Prostate gland (tissue), 2 donors: Measurements from ENCODE around the gene AFF3. TPM values are rescaled to one million over a fixed set of nuclear protein-coding genes. Genes with fewer than 3 reads are reported as not detected.

Source experiments
- DNase-seq: peaks from one replicate; pipeline ENCODE4 v3.0.0-alpha.2; 2019; ENCODE audit warnings: low spot score
- H3K27ac ChIP-seq, 2 donors: fragments of 200-600 bp; sonication (generic); 2 replicates each; pipeline ENCODE4 v1.5.1; 2017 to 2019
- H3K27me3 ChIP-seq: fragments of 200-600 bp; sonication (generic); replicated peaks from 2 replicates; pipeline ENCODE4 v1.5.1; 2019; ENCODE audit not compliant: insufficient read depth
- H3K36me3 ChIP-seq, 2 donors: fragments of 200-600 bp; sonication (generic); 1 replicate in 1 of 2; 2 replicates in 1 of 2; pipeline versions ENCODE4 v1.5.1 to v1.8.1; 2017 to 2019
- H3K4me1 ChIP-seq: fragments of 200-600 bp; sonication (generic); replicated peaks from 2 replicates; pipeline ENCODE4 v1.5.1; 2019
- H3K4me3 ChIP-seq, 2 donors: fragments of 200-600 bp; sonication (generic); 2 replicates each; pipeline ENCODE4 v1.5.1; 2017 to 2019
- H3K9me3 ChIP-seq: fragments of 200-600 bp; sonication (generic); 2 replicates; pipeline ENCODE4 v1.5.1; 2017
- CTCF ChIP-seq, 4 experiments: fragments of 200-600 bp in 2 of 4; fragments of 450-650 bp in 2 of 4; sonication (generic) in 2 of 4; IDR thresholded peaks; 1 replicate in 3 of 4; 2 replicates in 1 of 4; pipeline ENCODE4 v1.5.1; 2016 to 2019; ENCODE audit warnings: antibody characterized with exemption in 4 of 4, mild to moderate bottlenecking in 2 of 4, moderate library complexity in 2 of 4
- POLR2A ChIP-seq: fragments of 450-650 bp; IDR thresholded peaks from one replicate; pipeline ENCODE4 v1.6.1; 2016; ENCODE audit warnings: antibody characterized with exemption, mild to moderate bottlenecking
- POLR2AphosphoS5 ChIP-seq: sonication (generic); formaldehyde crosslinking; IDR thresholded peaks from one replicate; pipeline ENCODE4 v1.6.1; 2017; ENCODE audit warnings: antibody characterized with exemption
- WGBS: methylation state at CpG from one replicate; pipeline ENCODE4 v1.1.5; 2018; 5-methylcytosine and 5-hydroxymethylcytosine counted together
- intact Hi-C: fragments of 100-400 bp; cut with DNase I; formaldehyde crosslinking; loops from one replicate; pipeline ENCODE4 v1.14.2; 2022
- total RNA-seq, 2 donors: library from RNA; depleted of rRNA; stranded (reverse); fragments of >200 nt; gene quantifications; one replicate each; pipeline ENCODE4 v1.1.0, GENCODE V29; 2016

AFF3 gene
- total RNA-seq, 2 donors from 2014 or later: 74.4 to 113 TPM

- Histone ChIP-seq H3K4me1 (no peaks in the 10 kb centered on the region), H3K9me3 (no peaks in the 10 kb centered on the region), H3K4me3 (no peak overlapping the region), H3K27ac (no peak overlapping the region), H3K36me3 (no peaks in the 10 kb centered on the region), H3K27me3 (no peaks in the 10 kb centered on the region)
- DNase-seq: no peak
- no peak for TF ChIP-seq CTCF (IDR thresholded peaks at IDR 0.05)
- no peak for TF ChIP-seq POLR2AphosphoS5
- TF ChIP-seq POLR2A: no peak
- intact Hi-C loops: no loop called here
Observed at GRCh38 chr2:99679518-99679917, 462.9 kb downstream of the AFF3 start.

GRCh38 chr2:99678625-99679024 lies 463.8 kb downstream of the AFF3 start:
- Histone ChIP-seq H3K36me3 (no peaks in the 10 kb centered on the region), H3K27me3 (no peaks in the 10 kb centered on the region), H3K4me3 (no peak overlapping the region), H3K4me1 (no peaks in the 10 kb centered on the region), H3K9me3 (no peaks in the 10 kb centered on the region), H3K27ac (no peak overlapping the region)
- intact Hi-C loops: no loop called here
- WGBS: 98% methylated on average over 4 of the region's 4 CpGs
- no peak for DNase-seq
- TF ChIP-seq CTCF (IDR thresholded peaks at IDR 0.05): no peak
- no peak for TF ChIP-seq POLR2A
- TF ChIP-seq POLR2AphosphoS5: no peak

GRCh38 chr2:99677814-99678213 lies 464.6 kb downstream of the AFF3 start:
- DNase-seq: no peak
- Histone ChIP-seq H3K4me1 (no peaks in the 10 kb centered on the region), H3K4me3 (no peak overlapping the region), H3K9me3 (no peaks in the 10 kb centered on the region), H3K27me3 (no peaks in the 10 kb centered on the region), H3K27ac (no peak overlapping the region), H3K36me3 (no peaks in the 10 kb centered on the region)
- 95% methylated on average over 7 of the region's 7 CpGs for WGBS
- intact Hi-C loops: no loop called here
- TF ChIP-seq POLR2AphosphoS5 (no peak), POLR2A (no peak), CTCF (IDR thresholded peaks at IDR 0.05) (no peak)

GRCh38 chr2:99675130-99675661 lies 467.2 kb downstream of the AFF3 start:
- H3K4me1 ChIP-seq: no peaks in the 10 kb centered on the region
- 91% methylated on average over 12 of the region's 12 CpGs for WGBS
- intact Hi-C loops: no loop called here
- H3K36me3 ChIP-seq: no peaks in the 10 kb centered on the region
- H3K27ac ChIP-seq: no peak overlapping the region
- no peaks in the 10 kb centered on the region for H3K9me3 ChIP-seq
- no peak overlapping the region for H3K4me3 ChIP-seq
- TF ChIP-seq CTCF (IDR thresholded peaks at IDR 0.05) (no peak), POLR2A (no peak), POLR2AphosphoS5 (no peak)
- DNase-seq: no peak
- H3K27me3 ChIP-seq: no peaks in the 10 kb centered on the region

- TF ChIP-seq POLR2AphosphoS5 (no peak), POLR2A (no peak), CTCF (IDR thresholded peaks at IDR 0.05) (no peak)
- Histone ChIP-seq H3K9me3 (no peaks in the 10 kb centered on the region), H3K4me1 (no peaks in the 10 kb centered on the region), H3K4me3 (no peak overlapping the region), H3K36me3 (no peaks in the 10 kb centered on the region), H3K27me3 (no peaks in the 10 kb centered on the region), H3K27ac (no peak overlapping the region)
- no peak for DNase-seq
- intact Hi-C loops: no loop called here
- WGBS: 91% methylated on average over 8 of the region's 8 CpGs
Observed at GRCh38 chr2:99674090-99674489, 468.3 kb downstream of the AFF3 start.
